Neural cell (in vitro differentiated cells): ENCODE measurements around the gene WDR38. TPM values are rescaled to one million over a fixed set of nuclear protein-coding genes. Genes with fewer than 3 reads are reported as not detected.

ENCODE experiments used
- H2AFZ ChIP-seq: fragments of 200-600, 300-800 bp; sonication (generic), shearing (Covaris generic); 2 replicates; pipeline ENCODE4 v1.6.0; 2014; ENCODE audit warnings: low read depth, mild to moderate bottlenecking, antibody characterized with exemption, low read length, moderate library complexity
- H3F3A ChIP-seq: fragments of 200-600 bp; shearing (Covaris generic); 2 replicates; pipeline ENCODE4 v1.6.1; 2016; ENCODE audit warnings: mild to moderate bottlenecking, moderate library complexity, mixed read lengths, antibody characterized with exemption, low read length; ENCODE audit not compliant: insufficient read depth, poor library complexity, severe bottlenecking
- H3K27ac ChIP-seq: fragments of 200-600, 300-800 bp; sonication (generic), shearing (Covaris generic); 2 replicates; pipeline ENCODE4 v1.5.1; 2014; ENCODE audit warnings: mild to moderate bottlenecking, low read length, moderate library complexity
- H3K27me3 ChIP-seq: fragments of 300-800, 200-600 bp; sonication (generic), shearing (Covaris generic); 2 replicates; pipeline ENCODE4 v1.6.0; 2014; ENCODE audit warnings: mild to moderate bottlenecking, low read depth, low read length, moderate library complexity; ENCODE audit not compliant: insufficient read depth
- H3K36me3 ChIP-seq: fragments of 300-800, 200-600 bp; sonication (generic), shearing (Covaris generic); 2 replicates; pipeline ENCODE4 v1.5.1; 2014; ENCODE audit warnings: mild to moderate bottlenecking, antibody characterized with exemption, low read length, moderate library complexity; ENCODE audit not compliant: insufficient read depth
- H3K4me2 ChIP-seq: fragments of 300-800, 200-600 bp; sonication (generic), shearing (Covaris generic); 2 replicates; pipeline ENCODE4 v1.6.0; 2014; ENCODE audit warnings: mild to moderate bottlenecking, low read length
- H3K4me3 ChIP-seq: fragments of 300-800, 200-600 bp; sonication (generic), shearing (Covaris generic); 2 replicates; pipeline ENCODE4 v1.5.1; 2014; ENCODE audit warnings: mild to moderate bottlenecking, low read length, moderate library complexity
- H3K79me2 ChIP-seq: fragments of 200-600 bp; shearing (Covaris generic); replicated peaks from 2 replicates; pipeline ENCODE4 v1.6.0; 2014; ENCODE audit warnings: mild to moderate bottlenecking, low read length, moderate library complexity; ENCODE audit not compliant: insufficient read depth
- H3K9ac ChIP-seq: fragments of 300-800, 200-600 bp; sonication (generic), shearing (Covaris generic); 2 replicates; pipeline ENCODE4 v1.6.1; 2016; ENCODE audit warnings: mild to moderate bottlenecking, low read length, mixed read lengths
- H3K9me2 ChIP-seq: fragments of 200-600 bp; shearing (Covaris generic); 2 replicates; pipeline ENCODE4 v1.6.1; 2016; ENCODE audit warnings: mild to moderate bottlenecking, low read length, mixed read lengths; ENCODE audit not compliant: insufficient read depth
- H3K9me3 ChIP-seq: fragments of 200-600, 300-800 bp; sonication (generic), shearing (Covaris generic); 2 replicates; pipeline ENCODE4 v1.6.1; 2016; ENCODE audit warnings: mild to moderate bottlenecking, mixed run types, low read length, moderate library complexity, mixed read lengths
- H4K20me1 ChIP-seq: fragments of 200-600 bp; shearing (Covaris generic); 2 replicates; pipeline ENCODE4 v1.6.1; 2016; ENCODE audit warnings: mild to moderate bottlenecking, mixed run types; ENCODE audit not compliant: insufficient read depth
- EP300 ChIP-seq: fragments of 450-650 bp; conservative IDR thresholded peaks from 2 replicates; pipeline ENCODE4 v1.6.1; 2014; ENCODE audit warnings: antibody characterized with exemption, mild to moderate bottlenecking, moderate library complexity; ENCODE audit not compliant: poor library complexity, severe bottlenecking
- EZH2 ChIP-seq: fragments of 200-600, 300-800 bp; shearing (Covaris generic), sonication (generic); IDR thresholded peaks from 2 replicates; pipeline ENCODE4 v1.6.1; 2014; ENCODE audit warnings: antibody characterized with exemption, low read length, borderline replicate concordance, mild to moderate bottlenecking; ENCODE audit not compliant: insufficient read depth, poor library complexity, severe bottlenecking
- MXI1 ChIP-seq: fragments of 450-650 bp; conservative IDR thresholded peaks from 2 replicates; pipeline ENCODE4 v1.6.1; 2014; ENCODE audit warnings: antibody characterized with exemption, mild to moderate bottlenecking; ENCODE audit not compliant: poor library complexity, severe bottlenecking
- POLR2AphosphoS5 ChIP-seq: IDR thresholded peaks from 2 replicates; pipeline ENCODE4 v1.6.1; 2012
- RAD21 ChIP-seq: fragments of 450-650 bp; conservative IDR thresholded peaks from 2 replicates; pipeline ENCODE4 v1.6.1; 2014; ENCODE audit warnings: antibody characterized with exemption, mild to moderate bottlenecking, moderate library complexity
- SMC3 ChIP-seq: fragments of 450-650 bp; conservative IDR thresholded peaks from 2 replicates; pipeline ENCODE4 v1.6.1; 2014; ENCODE audit warnings: antibody characterized with exemption, mild to moderate bottlenecking, moderate library complexity; ENCODE audit not compliant: poor library complexity
- TAF1 ChIP-seq: IDR thresholded peaks from 2 replicates; pipeline ENCODE4 v1.6.1; 2012; ENCODE audit warnings: low read depth
- polyA plus RNA-seq: library from polyadenylated mRNA; depleted of rRNA; stranded (reverse); fragments of >200 nt; gene quantifications from 2 replicates; pipeline ENCODE4 v1.2.3, GENCODE V29; 2014
- TF ChIP-seq, protein P1 (sequence below): fragments of 450-650 bp; IDR thresholded peaks from 2 replicates; pipeline ENCODE4 v1.5.1; 2014; ENCODE audit warnings: antibody characterized with exemption, mild to moderate bottlenecking, moderate library complexity; ENCODE audit not compliant: poor library complexity, severe bottlenecking
- TF ChIP-seq, protein P2 (sequence below): IDR thresholded peaks from 2 replicates; pipeline ENCODE4 v1.6.1; 2012; ENCODE audit warnings: borderline replicate concordance

The WDR38 gene
- polyA plus RNA-seq, 1 donor from 2014 or later, result not detected

DNA sequence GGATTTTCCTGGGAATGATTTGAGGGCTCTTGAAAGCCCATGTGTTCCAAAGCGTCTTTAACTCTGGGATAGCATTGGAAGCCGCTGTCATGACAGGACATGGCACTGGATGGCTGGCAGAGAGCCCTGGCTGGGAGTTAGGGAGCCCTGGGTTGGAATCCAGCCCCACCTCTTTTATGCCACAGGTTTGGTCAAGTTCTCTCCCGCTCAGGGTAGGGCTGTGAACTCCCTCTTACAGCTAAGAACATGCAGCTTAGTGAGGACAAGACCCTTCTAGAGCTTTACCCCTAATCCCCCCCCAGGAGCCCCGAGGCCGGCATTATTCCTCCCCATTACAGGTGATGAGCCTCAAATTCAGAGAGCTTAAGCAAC is 39.1 kb upstream of the WDR38 start:
- no peak overlapping the region for H2AFZ ChIP-seq
- no peaks in the 10 kb centered on the region for H3K9me2 ChIP-seq
- no peaks in the 10 kb centered on the region for H3K9me3 ChIP-seq
- H3K4me2 ChIP-seq, result no peak overlapping the region
- H4K20me1 ChIP-seq, result no peaks in the 10 kb centered on the region
- no peak overlapping the region for H3K27ac ChIP-seq
- no peak for TF ChIP-seq RAD21
- TF ChIP-seq, protein P1, sequence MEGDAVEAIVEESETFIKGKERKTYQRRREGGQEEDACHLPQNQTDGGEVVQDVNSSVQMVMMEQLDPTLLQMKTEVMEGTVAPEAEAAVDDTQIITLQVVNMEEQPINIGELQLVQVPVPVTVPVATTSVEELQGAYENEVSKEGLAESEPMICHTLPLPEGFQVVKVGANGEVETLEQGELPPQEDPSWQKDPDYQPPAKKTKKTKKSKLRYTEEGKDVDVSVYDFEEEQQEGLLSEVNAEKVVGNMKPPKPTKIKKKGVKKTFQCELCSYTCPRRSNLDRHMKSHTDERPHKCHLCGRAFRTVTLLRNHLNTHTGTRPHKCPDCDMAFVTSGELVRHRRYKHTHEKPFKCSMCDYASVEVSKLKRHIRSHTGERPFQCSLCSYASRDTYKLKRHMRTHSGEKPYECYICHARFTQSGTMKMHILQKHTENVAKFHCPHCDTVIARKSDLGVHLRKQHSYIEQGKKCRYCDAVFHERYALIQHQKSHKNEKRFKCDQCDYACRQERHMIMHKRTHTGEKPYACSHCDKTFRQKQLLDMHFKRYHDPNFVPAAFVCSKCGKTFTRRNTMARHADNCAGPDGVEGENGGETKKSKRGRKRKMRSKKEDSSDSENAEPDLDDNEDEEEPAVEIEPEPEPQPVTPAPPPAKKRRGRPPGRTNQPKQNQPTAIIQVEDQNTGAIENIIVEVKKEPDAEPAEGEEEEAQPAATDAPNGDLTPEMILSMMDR, result no peak
- TF ChIP-seq POLR2AphosphoS5, result no peak
- no peak for TF ChIP-seq EP300
- no peak for TF ChIP-seq EZH2
- no peak for TF ChIP-seq SMC3
- H3K79me2 ChIP-seq, result no peaks in the 10 kb centered on the region
- no peaks in the 10 kb centered on the region for H3K36me3 ChIP-seq
- H3K9ac ChIP-seq, result no peak overlapping the region
- no peaks in the 10 kb centered on the region for H3K27me3 ChIP-seq
- no peaks in the 10 kb centered on the region for H3F3A ChIP-seq
- no peak overlapping the region for H3K4me3 ChIP-seq

GRCh38 chr9:124815601-124816000 is 37.7 kb upstream of the WDR38 start:
- H3F3A ChIP-seq, result no peaks in the 10 kb centered on the region
- H3K79me2 ChIP-seq, result no peaks in the 10 kb centered on the region
- no peaks in the 10 kb centered on the region for H3K36me3 ChIP-seq
- H3K4me3 ChIP-seq, result no peak overlapping the region
- H3K27me3 ChIP-seq, result no peaks in the 10 kb centered on the region
- H3K9me3 ChIP-seq, result no peaks in the 10 kb centered on the region
- TF ChIP-seq POLR2AphosphoS5, result no peak
- TF ChIP-seq, protein P1, result no peak
- no peak for TF ChIP-seq EZH2
- TF ChIP-seq RAD21, result no peak
- no peak for TF ChIP-seq SMC3
- TF ChIP-seq EP300, result no peak
- TF ChIP-seq TAF1, result no peak
- TF ChIP-seq MXI1, result no peak
- TF ChIP-seq, protein P2, sequence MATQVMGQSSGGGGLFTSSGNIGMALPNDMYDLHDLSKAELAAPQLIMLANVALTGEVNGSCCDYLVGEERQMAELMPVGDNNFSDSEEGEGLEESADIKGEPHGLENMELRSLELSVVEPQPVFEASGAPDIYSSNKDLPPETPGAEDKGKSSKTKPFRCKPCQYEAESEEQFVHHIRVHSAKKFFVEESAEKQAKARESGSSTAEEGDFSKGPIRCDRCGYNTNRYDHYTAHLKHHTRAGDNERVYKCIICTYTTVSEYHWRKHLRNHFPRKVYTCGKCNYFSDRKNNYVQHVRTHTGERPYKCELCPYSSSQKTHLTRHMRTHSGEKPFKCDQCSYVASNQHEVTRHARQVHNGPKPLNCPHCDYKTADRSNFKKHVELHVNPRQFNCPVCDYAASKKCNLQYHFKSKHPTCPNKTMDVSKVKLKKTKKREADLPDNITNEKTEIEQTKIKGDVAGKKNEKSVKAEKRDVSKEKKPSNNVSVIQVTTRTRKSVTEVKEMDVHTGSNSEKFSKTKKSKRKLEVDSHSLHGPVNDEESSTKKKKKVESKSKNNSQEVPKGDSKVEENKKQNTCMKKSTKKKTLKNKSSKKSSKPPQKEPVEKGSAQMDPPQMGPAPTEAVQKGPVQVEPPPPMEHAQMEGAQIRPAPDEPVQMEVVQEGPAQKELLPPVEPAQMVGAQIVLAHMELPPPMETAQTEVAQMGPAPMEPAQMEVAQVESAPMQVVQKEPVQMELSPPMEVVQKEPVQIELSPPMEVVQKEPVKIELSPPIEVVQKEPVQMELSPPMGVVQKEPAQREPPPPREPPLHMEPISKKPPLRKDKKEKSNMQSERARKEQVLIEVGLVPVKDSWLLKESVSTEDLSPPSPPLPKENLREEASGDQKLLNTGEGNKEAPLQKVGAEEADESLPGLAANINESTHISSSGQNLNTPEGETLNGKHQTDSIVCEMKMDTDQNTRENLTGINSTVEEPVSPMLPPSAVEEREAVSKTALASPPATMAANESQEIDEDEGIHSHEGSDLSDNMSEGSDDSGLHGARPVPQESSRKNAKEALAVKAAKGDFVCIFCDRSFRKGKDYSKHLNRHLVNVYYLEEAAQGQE, result no peak
- H3K4me2 ChIP-seq, result no peak overlapping the region
- no peak overlapping the region for H3K27ac ChIP-seq
- no peaks in the 10 kb centered on the region for H4K20me1 ChIP-seq
- H3K9ac ChIP-seq, result no peak overlapping the region
- H3K9me2 ChIP-seq, result no peaks in the 10 kb centered on the region
- no peak overlapping the region for H2AFZ ChIP-seq
